GM21529 (cell line): ENCODE measurements around the gene XAGE1A.
"Not testable (repeated sequence)": the region's sequence is repeated elsewhere in the genome, so short reads cannot be mapped to it uniquely, and the experiment has no call there.

Experiments
- ATAC-seq: cut with Tn5 transposase; IDR thresholded peaks from one replicate; pipeline ENCODE4 v1.9.1; 2021; ENCODE audit not compliant: unreplicated experiment

Gene XAGE1A, protein sequence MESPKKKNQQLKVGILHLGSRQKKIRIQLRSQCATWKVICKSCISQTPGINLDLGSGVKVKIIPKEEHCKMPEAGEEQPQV

DNA sequence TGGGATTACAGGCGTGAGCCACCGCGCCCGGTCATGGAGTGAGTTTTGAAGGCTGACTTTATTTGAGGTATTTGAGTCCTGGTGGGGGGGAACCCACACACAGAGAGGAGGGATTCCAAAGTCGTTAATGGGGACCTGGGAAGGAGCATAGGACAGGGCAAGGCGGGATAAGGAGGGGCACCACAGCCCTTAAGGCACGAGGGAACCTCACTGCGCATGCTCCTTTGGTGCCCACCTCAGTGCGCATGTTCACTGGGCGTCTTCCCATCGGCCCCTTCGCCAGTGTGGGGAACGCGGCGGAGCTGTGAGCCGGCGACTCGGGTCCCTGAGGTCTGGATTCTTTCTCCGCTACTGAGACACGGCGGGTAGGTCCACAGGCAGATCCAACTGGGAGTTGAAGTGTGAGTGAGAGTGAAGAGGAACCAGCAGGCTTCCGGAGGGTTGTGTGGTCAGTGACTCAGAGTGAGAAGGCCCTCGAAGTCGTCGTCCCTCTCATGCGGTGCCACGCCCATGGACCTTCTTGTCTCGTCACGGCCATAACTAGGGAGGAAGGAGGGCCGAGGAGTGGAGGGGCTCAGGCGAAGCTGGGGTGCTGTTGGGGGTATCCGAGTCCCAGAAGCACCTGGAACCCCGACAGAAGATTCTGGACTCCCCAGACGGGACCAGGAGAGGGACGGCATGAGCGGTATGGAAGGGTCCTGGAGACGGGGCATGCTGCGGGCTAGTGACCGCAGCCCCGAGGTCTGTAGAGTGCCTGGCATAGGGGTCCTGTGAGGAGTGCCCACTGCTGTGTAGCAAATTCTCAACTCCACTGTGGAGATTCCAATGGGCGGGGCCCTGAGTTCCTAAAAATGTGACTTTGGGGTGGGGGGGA, at the start of gene XAGE1A:
Gene XAGE1A (plus strand): TSS at position 264 of the 874 bp plus-strand sequence. CDS start 1,554 bp downstream, outside the sequence.
- not testable (repeated sequence) for ATAC-seq

DNA sequence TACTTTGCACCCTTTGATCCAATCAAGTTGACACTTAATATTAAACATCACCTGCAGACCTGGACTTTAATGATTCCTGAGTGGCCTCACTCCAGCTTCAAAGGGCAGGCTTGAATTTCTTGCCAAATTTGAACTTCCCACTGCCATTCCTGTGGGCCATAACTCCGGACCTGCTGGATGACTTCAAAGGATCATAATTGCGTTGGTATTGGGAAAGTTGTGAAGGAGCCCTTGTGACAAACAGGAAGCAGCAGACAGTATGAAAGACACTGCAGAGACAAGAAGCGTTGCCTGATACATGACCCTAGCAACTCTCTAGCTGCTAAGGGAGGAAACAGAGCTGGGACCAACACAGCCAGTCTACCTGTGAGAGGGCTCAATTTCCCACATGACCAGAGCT, 43.6 kb upstream of the XAGE1A start:
- ATAC-seq, result not testable (repeated sequence)

DNA sequence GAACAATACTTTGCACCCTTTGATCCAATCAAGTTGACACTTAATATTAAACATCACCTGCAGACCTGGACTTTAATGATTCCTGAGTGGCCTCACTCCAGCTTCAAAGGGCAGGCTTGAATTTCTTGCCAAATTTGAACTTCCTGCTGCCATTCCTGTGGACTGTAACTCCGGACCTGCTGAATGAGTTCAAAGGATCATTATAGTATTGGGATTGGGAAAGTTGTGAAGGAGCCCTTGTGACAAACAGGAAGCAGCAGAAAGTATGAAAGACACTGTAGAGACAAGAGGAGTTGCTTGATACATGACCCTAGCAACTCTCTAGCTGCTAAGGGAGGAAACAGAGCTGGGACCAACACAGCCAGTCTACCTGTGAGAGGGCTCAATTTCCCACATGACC, 24.3 kb upstream of the XAGE1A start:
- not testable (repeated sequence) for ATAC-seq

DNA sequence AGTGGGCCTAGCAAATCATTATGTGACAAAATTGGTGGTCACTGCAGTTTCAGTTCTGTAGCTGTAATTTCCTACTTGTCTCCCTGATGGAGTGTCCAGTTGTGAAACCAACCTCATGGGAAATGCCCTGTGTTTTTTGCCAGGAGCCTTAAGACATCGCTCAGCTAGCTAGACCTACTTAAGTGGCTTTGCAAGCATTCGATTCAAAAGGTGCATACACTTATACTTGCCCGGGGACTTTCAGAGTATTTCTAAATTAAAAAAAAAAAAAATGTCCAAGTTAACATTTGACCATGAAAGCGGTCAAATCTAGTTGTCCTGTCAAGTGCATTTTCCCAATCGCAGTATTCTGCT, 788 bp downstream of the XAGE1A start:
- ATAC-seq, result not testable (repeated sequence)

DNA sequence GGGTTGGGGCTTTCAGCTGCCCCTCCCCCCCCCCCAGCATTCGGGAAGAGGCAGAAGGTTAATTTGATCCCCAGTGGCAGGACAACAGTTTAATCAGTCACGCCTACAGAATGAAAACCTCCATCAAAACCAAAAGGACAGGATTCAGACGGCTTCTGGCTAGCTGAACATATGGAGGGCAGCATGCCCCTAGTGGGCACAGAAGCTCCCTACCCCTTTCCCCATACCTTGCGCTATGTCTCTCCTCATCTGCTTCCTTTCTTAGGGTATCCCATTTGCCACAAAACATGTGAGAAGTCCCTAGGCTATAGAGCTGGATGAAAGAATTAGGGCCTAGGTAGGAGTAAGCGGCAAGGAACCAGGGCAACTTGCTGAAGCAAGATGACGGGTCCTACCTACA, 5.8 kb downstream of the XAGE1A start:
- ATAC-seq, result not testable (repeated sequence)

DNA sequence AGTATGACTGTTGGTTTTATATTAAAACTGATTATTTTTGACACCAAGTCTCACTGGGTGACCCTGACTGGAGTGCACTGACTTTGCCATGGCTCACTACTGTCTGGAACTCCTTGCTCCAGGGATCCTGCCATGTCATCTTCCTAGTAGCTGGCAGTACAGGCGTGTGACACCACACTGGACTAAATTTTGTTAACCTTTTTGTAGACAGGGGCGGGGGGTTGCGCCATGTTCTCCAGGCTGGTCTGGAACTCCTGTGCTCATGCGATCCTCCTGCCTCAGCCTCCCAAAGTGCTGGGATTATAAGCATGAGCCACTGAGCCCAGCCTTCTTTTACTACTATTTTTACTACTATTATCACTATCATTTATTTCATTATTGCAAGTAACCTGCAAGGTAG, 8.9 kb downstream of the XAGE1A start:
- ATAC-seq, result no peak

DNA sequence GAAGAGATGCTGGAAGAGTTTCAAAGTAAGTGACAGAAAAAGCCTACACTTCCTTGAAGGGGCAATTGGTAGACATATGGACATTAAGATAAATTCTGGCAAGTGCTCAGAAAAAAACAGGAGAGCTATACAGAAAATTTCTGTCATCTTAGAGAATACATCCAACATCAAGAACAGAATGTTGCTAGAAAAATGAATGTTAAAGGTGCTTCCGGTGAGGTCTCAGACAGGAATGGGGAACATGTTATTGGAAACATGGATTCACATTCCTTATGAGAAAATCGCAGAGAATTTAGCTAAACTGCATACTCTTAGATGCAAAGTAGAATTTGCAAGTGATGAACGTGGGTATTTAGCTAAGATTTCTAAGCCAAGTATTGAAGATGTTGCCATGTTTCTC, 11.7 kb downstream of the XAGE1A start:
- ATAC-seq, result no peak

DNA sequence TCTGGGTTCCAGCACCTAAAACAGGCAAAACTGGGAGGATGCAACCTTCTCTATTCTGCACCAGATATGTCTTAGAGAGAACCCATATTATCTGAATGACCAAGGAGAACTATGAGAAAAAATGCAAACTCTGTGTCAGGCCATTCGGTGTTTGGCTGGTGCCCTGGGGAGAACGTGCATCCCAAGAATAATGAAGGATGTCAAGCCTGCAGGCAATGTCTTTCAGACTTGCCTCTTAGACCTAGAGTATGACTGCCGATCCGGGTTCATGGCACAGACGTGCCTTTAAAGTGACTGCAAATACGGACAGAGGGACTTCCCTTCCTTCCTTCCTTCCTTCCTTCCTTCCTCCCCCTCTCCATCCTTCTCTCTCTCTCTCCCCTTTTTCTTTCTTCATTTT, 14.3 kb downstream of the XAGE1A start:
- no peak for ATAC-seq

DNA sequence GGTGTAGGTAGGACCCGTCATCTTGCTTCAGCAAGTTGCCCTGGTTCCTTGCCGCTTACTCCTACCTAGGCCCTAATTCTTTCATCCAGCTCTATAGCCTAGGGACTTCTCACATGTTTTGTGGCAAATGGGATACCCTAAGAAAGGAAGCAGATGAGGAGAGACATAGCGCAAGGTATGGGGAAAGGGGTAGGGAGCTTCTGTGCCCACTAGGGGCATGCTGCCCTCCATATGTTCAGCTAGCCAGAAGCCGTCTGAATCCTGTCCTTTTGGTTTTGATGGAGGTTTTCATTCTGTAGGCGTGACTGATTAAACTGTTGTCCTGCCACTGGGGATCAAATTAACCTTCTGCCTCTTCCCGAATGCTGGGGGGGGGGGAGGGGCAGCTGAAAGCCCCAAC, 15.5 kb downstream of the XAGE1A start:
- ATAC-seq, result not testable (repeated sequence)

DNA sequence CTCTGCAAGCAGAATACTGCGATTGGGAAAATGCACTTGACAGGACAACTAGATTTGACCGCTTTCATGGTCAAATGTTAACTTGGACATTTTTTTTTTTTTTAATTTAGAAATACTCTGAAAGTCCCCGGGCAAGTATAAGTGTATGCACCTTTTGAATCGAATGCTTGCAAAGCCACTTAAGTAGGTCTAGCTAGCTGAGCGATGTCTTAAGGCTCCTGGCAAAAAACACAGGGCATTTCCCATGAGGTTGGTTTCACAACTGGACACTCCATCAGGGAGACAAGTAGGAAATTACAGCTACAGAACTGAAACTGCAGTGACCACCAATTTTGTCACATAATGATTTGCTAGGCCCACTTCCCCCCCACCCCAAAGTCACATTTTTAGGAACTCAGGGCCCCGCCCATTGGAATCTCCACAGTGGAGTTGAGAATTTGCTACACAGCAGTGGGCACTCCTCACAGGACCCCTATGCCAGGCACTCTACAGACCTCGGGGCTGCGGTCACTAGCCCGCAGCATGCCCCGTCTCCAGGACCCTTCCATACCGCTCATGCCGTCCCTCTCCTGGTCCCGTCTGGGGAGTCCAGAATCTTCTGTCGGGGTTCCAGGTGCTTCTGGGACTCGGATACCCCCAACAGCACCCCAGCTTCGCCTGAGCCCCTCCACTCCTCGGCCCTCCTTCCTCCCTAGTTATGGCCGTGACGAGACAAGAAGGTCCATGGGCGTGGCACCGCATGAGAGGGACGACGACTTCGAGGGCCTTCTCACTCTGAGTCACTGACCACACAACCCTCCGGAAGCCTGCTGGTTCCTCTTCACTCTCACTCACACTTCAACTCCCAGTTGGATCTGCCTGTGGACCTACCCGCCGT, 20.7 kb downstream of the XAGE1A start:
- ATAC-seq, result not testable (repeated sequence)

DNA sequence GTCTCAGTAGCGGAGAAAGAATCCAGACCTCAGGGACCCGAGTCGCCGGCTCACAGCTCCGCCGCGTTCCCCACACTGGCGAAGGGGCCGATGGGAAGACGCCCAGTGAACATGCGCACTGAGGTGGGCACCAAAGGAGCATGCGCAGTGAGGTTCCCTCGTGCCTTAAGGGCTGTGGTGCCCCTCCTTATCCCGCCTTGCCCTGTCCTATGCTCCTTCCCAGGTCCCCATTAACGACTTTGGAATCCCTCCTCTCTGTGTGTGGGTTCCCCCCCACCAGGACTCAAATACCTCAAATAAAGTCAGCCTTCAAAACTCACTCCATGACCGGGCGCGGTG, 21.3 kb downstream of the XAGE1A start, which contains the start of gene XAGE1B:
Gene XAGE1B (minus strand): TSS at position 77 of the 339 bp plus-strand sequence. CDS start 1,536 bp downstream, outside the sequence.
- ATAC-seq, result not testable (repeated sequence)

DNA sequence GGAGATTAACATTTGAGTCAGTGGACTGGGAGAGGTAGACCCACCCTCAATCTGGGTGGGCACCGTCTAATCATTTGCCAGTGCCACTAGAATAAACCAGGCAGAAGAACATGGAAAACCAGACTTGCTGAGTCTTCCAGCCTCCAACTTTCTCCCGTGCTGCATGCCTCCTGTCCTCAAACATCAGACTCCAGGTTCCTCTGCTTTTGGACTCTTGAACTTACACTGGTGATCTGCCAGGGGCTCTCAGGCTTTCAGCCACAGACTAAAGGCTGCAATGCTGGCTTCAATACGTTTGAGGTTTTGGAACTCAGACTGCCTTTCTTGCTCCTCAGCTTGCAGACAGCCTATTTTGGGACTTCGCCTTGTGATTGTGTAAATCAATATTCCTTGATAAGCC, 45.4 kb downstream of the XAGE1A start:
- not testable (repeated sequence) for ATAC-seq

DNA sequence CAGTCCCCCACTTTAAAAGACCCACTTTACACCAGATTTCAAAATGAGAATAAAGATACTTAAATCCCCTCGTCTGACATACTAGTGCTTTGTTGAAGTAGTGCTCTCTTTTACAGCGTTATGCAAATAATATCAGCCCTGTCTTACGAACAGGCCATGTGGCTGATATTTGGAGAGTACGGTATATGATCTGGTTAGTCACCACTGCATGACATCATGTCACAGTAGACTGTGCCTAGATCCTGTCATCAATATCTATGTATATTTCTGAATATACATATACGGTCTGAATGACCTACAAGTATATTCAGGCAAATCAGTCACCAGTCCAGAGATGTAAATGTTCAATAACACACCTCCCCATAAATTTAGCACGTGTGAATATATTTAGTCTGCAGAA, 46.7 kb downstream of the XAGE1A start:
- no peak for ATAC-seq

DNA sequence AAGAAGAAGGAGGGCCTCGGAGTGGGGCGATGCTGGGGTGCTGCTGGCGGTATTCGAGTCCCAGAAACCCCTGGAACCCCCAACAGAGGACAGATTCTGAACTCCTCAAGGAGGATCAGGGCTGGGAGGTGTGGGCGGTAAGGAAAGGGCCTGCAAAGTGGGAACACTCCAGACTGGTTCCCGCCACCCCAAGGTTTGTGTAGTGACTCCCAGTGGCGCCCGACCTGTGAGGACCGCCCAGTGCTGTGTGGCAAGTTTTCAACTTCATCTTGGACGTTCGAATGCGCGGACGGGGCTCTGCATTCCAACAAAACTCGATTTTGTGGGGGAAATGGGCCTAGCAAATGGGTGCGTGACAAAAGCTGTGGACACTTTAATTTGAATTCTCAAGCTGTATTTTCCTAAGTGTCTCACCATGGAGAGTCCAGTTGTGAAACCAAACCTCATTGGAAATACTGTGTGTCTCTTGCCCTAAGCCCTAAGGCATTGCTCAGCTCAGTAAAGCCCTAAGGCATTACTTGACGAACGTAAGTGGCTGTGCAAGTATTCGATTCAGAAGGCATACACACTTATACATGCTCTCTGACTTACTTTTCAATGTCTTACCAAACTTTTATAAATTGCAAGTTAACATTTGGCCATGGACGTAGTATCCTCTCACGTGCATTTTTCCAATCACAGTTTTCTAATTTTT, 48.7 kb downstream of the XAGE1A start:
- no peak for ATAC-seq

DNA sequence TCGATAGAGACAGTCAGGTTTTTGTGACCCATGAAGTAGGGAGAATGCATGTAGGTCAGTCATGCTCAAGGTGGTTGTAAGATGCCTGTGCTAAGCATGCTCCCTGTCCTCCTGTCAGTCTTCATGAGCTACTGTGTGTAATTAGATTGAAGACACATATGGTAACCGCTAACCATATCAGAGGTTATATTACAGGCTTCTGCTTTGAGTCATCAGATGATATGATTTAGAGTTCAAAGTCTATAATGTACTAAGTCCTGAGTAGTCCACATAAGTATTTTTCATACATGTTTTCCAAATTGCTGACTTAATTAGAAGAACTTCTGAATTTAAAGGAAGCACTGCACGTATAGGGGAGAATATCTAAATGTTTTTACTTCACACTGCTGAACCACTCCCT, 53.2 kb downstream of the XAGE1A start:
- ATAC-seq, result not testable (repeated sequence)
